DOHH2 (cell line): Measurements from ENCODE around the gene PSMC2.

Experiments
- H3F3A ChIP-seq: fragments of 200-600 bp; sonication (generic), shearing (Covaris generic); 2 replicates; pipeline ENCODE4 v1.6.0; 2016; ENCODE audit warnings: antibody characterized with exemption, mild to moderate bottlenecking; ENCODE audit not compliant: control insufficient read depth, insufficient read depth
- H3K27ac ChIP-seq: fragments of 200-600 bp; sonication (generic); 2 replicates; pipeline ENCODE4 v1.5.1; 2014; ENCODE audit warnings: low read depth, mild to moderate bottlenecking, low read length, moderate library complexity
- H3K27me3 ChIP-seq: fragments of 200-600 bp; sonication (generic); 2 replicates; pipeline ENCODE4 v1.6.1; 2014; ENCODE audit warnings: mild to moderate bottlenecking, low read length, mixed read lengths; ENCODE audit not compliant: control insufficient read depth
- H3K36me3 ChIP-seq: fragments of 200-600 bp; sonication (generic); 2 replicates; pipeline ENCODE4 v1.6.1; 2014; ENCODE audit warnings: mild to moderate bottlenecking, low read length, moderate library complexity, mixed read lengths; ENCODE audit not compliant: control insufficient read depth
- H3K4me1 ChIP-seq: fragments of 200-600 bp; sonication (generic); 2 replicates; pipeline ENCODE4 v1.6.1; 2014; ENCODE audit warnings: mild to moderate bottlenecking, low read length, mixed read lengths; ENCODE audit not compliant: control insufficient read depth
- H3K4me2 ChIP-seq: fragments of 200-600 bp; sonication (generic); 2 replicates; pipeline ENCODE4 v1.6.0; 2014; ENCODE audit warnings: mild to moderate bottlenecking, low read length, moderate library complexity
- H3K4me3 ChIP-seq: fragments of 200-600 bp; sonication (generic); 2 replicates; pipeline ENCODE4 v1.5.1; 2014; ENCODE audit warnings: mild to moderate bottlenecking, low read length, mixed read lengths
- H3K79me2 ChIP-seq: fragments of 200-600 bp; sonication (generic); 2 replicates; pipeline ENCODE4 v1.6.1; 2014; ENCODE audit warnings: mild to moderate bottlenecking, low read length, mixed read lengths; ENCODE audit not compliant: control insufficient read depth
- H3K9me2 ChIP-seq: fragments of 200-600 bp; sonication (generic); replicated peaks from 2 replicates; pipeline ENCODE4 v1.6.1; 2014; ENCODE audit warnings: mild to moderate bottlenecking, low read length, mixed read lengths; ENCODE audit not compliant: control insufficient read depth
- H3K9me3 ChIP-seq: fragments of 200-600 bp; sonication (generic); 2 replicates; pipeline ENCODE4 v1.6.1; 2014; ENCODE audit warnings: antibody characterized with exemption, low read length, mixed read lengths; ENCODE audit not compliant: control insufficient read depth, insufficient read depth
- H4K20me1 ChIP-seq: fragments of 200-600 bp; sonication (generic); 2 replicates; pipeline ENCODE4 v1.6.0; 2014; ENCODE audit warnings: low read depth, mild to moderate bottlenecking, antibody characterized with exemption, low read length, moderate library complexity; ENCODE audit not compliant: control insufficient read depth, insufficient read depth
- EZH2phosphoT487 ChIP-seq: fragments of 200-600 bp; sonication (generic); IDR thresholded peaks from 2 replicates; pipeline ENCODE4 v1.6.1; 2017; ENCODE audit warnings: borderline replicate concordance, mild to moderate bottlenecking, antibody characterized with exemption, low read length, moderate library complexity, mixed read lengths
- TF ChIP-seq, protein P1 (sequence below): fragments of 200-600 bp; sonication (generic); IDR thresholded peaks from one replicate; pipeline ENCODE4 v1.5.1; 2014; ENCODE audit warnings: antibody characterized with exemption, mild to moderate bottlenecking, low read depth, low read length; ENCODE audit not compliant: poor library complexity, severe bottlenecking

Gene PSMC2

GRCh38 chr7:103373866-103374643 lies 26.6 kb downstream of the PSMC2 start:
- no peaks in the 10 kb centered on the region for H3K9me2 ChIP-seq
- H3K4me3 ChIP-seq: no peak overlapping the region
- H3K4me2 ChIP-seq: no peak overlapping the region
- peaks cover 8% of the 10 kb centered on the region; the same call in 1 of the 2 replicates for H3F3A ChIP-seq
- TF ChIP-seq, protein P1, sequence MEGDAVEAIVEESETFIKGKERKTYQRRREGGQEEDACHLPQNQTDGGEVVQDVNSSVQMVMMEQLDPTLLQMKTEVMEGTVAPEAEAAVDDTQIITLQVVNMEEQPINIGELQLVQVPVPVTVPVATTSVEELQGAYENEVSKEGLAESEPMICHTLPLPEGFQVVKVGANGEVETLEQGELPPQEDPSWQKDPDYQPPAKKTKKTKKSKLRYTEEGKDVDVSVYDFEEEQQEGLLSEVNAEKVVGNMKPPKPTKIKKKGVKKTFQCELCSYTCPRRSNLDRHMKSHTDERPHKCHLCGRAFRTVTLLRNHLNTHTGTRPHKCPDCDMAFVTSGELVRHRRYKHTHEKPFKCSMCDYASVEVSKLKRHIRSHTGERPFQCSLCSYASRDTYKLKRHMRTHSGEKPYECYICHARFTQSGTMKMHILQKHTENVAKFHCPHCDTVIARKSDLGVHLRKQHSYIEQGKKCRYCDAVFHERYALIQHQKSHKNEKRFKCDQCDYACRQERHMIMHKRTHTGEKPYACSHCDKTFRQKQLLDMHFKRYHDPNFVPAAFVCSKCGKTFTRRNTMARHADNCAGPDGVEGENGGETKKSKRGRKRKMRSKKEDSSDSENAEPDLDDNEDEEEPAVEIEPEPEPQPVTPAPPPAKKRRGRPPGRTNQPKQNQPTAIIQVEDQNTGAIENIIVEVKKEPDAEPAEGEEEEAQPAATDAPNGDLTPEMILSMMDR: no peak
- H3K79me2 ChIP-seq: no peaks in the 10 kb centered on the region
- peaks cover 15% of the 10 kb centered on the region; the same call in 1 of the 2 replicates for H3K27me3 ChIP-seq
- H3K9me3 ChIP-seq: no peaks in the 10 kb centered on the region
- H3K4me1 ChIP-seq: no peaks in the 10 kb centered on the region
- peaks cover 14% of the 10 kb centered on the region for H3K36me3 ChIP-seq
- no peak overlapping the region for H3K27ac ChIP-seq
- H4K20me1 ChIP-seq: no peaks in the 10 kb centered on the region

GRCh38 chr7:103379270-103379975 lies 32.0 kb downstream of the PSMC2 start:
- Histone ChIP-seq H3K27ac (no peak overlapping the region), H3K9me2 (no peaks in the 10 kb centered on the region), H3K9me3 (no peaks in the 10 kb centered on the region), H3F3A (peaks cover 3% of the 10 kb centered on the region), H3K27me3 (peaks cover 11% of the 10 kb centered on the region; the same call in 1 of the 2 replicates), H3K36me3 (no peaks in the 10 kb centered on the region), H3K79me2 (no peaks in the 10 kb centered on the region), H3K4me1 (no peaks in the 10 kb centered on the region), H4K20me1 (no peaks in the 10 kb centered on the region), H3K4me2 (no peak overlapping the region), H3K4me3 (no peak overlapping the region)
- TF ChIP-seq, protein P1: no peak
- no peak for TF ChIP-seq EZH2phosphoT487

- TF ChIP-seq EZH2phosphoT487: no peak
- TF ChIP-seq, protein P1: no peak
- no peaks in the 10 kb centered on the region for H3K36me3 ChIP-seq
- no peaks in the 10 kb centered on the region for H3K4me1 ChIP-seq
- H3F3A ChIP-seq: peaks cover 3% of the 10 kb centered on the region
- H4K20me1 ChIP-seq: no peaks in the 10 kb centered on the region
- H3K4me3 ChIP-seq: no peak overlapping the region
- H3K9me3 ChIP-seq: no peaks in the 10 kb centered on the region
- no peaks in the 10 kb centered on the region for H3K79me2 ChIP-seq
- H3K9me2 ChIP-seq: no peaks in the 10 kb centered on the region
- H3K27ac ChIP-seq: no peak overlapping the region
- no peak overlapping the region for H3K4me2 ChIP-seq
- peaks cover 11% of the 10 kb centered on the region; the same call in 1 of the 2 replicates for H3K27me3 ChIP-seq
Measured at GRCh38 chr7:103380395-103381191, 33.1 kb downstream of the PSMC2 start.
